Omental fat pad (tissue), 4 donors: ENCODE data around the gene TNNT1. TPM values are rescaled to one million over a fixed set of nuclear protein-coding genes. Genes with fewer than 3 reads are reported as not detected.
"Not testable (repeated sequence)": the region's sequence is repeated elsewhere in the genome, so short reads cannot be mapped to it uniquely, and the experiment has no call there.

ENCODE experiments used
- ATAC-seq: fragments of 150-250 bp; one replicate; pipeline ENCODE4 v1.9.1; 2016; ENCODE audit warnings: mild to moderate bottlenecking, moderate library complexity; ENCODE audit not compliant: low FRiP score
- DNase-seq: peaks from one replicate; pipeline ENCODE4 v3.0.0-alpha.2; 2019; ENCODE audit warnings: low spot score
- CTCF ChIP-seq, 3 donors: fragments of 450-650 bp; IDR thresholded peaks; one replicate each; pipeline ENCODE4 v1.5.1; 2016 to 2017; ENCODE audit warnings: antibody characterized with exemption in 3 of 3, mild to moderate bottlenecking in 3 of 3, moderate library complexity in 2 of 3
- total RNA-seq, 4 donors: library from RNA; depleted of rRNA; stranded (reverse); fragments of >200 nt; gene quantifications; one replicate each; pipeline ENCODE4 v1.1.0, GENCODE V29; 2016

TNNT1 gene
- total RNA-seq, 4 donors from 2014 or later, result 1.9 to 7.2 (median 4.3) TPM; not detected in 1

- ATAC-seq (no peak), DNase-seq (no peak)
- TF ChIP-seq CTCF (IDR thresholded peaks at IDR 0.05), result no peak
Measured at GRCh38 chr19:55114566-55115145, 34.4 kb downstream of the TNNT1 start.

GRCh38 chr19:55113570-55114039 lies 35.4 kb downstream of the TNNT1 start:
- ATAC-seq (peak; percentile 30), DNase-seq (peak; percentile 73)
- TF ChIP-seq CTCF (IDR thresholded peaks at IDR 0.05), result no peak

- DNase-seq (no peak), ATAC-seq (no peak)
- TF ChIP-seq CTCF (IDR thresholded peaks at IDR 0.05), result no peak
Measured at GRCh38 chr19:55112777-55113569, 36.0 kb downstream of the TNNT1 start.

- no peak for TF ChIP-seq CTCF (IDR thresholded peaks at IDR 0.05)
- ATAC-seq (no peak), DNase-seq (no peak)
Measured at GRCh38 chr19:55112246-55112776, 36.7 kb downstream of the TNNT1 start.

GRCh38 chr19:55111238-55111831 lies 37.7 kb downstream of the TNNT1 start:
- ATAC-seq (no peak), DNase-seq (no peak)
- no peak for TF ChIP-seq CTCF (IDR thresholded peaks at IDR 0.05)

- TF ChIP-seq CTCF (IDR thresholded peaks at IDR 0.05), result no peak
Measured at GRCh38 chr19:55109527-55110291, 39.3 kb downstream of the TNNT1 start.

GRCh38 chr19:55107252-55107651 lies 41.8 kb downstream of the TNNT1 start:
- DNase-seq, ATAC-seq: not testable (repeated sequence)

More at GRCh38 chr19:55109527-55110291, 39.3 kb downstream of the TNNT1 start:
- ATAC-seq, result no peak
- no peak for DNase-seq
